Raji (cell line): Measurements from ENCODE around the gene NFATC1.

Source experiments
- POLR2A ChIP-seq: IDR thresholded peaks from 2 replicates; pipeline ENCODE4 v1.6.1; 2011; ENCODE audit warnings: low read depth, low read length, control low read depth; ENCODE audit not compliant: insufficient read depth

NFATC1 gene

DNA sequence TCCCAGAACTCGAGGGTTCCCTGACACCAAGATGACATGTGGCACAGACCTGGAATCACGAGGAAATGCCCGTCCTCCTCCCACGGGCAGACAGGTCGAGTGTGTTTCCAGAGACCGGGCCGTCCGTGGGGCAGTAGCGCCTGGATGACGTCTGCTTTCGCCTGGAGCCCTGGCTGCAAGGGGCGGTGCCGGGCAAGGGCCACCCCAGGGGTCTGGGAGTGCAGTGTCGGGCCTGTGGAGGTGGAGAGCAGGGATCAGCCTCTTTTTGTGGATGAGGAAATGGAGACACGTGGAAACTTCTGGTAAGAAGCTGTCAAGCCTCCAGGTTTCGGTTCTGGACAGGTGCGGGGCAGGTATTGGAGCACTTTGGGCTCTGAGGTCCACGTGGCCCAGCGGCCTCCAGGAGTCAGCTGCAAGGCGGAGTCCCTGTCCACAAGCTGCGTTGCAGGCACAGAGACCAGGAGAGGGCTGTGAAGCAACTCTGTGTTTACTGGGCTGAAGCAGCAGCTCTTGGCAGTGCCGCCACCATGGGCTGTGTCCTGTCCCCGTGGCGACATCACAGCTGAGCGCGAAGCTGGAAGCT is 25.6 kb downstream of the NFATC1 start:
- TF ChIP-seq POLR2A: no peak

DNA sequence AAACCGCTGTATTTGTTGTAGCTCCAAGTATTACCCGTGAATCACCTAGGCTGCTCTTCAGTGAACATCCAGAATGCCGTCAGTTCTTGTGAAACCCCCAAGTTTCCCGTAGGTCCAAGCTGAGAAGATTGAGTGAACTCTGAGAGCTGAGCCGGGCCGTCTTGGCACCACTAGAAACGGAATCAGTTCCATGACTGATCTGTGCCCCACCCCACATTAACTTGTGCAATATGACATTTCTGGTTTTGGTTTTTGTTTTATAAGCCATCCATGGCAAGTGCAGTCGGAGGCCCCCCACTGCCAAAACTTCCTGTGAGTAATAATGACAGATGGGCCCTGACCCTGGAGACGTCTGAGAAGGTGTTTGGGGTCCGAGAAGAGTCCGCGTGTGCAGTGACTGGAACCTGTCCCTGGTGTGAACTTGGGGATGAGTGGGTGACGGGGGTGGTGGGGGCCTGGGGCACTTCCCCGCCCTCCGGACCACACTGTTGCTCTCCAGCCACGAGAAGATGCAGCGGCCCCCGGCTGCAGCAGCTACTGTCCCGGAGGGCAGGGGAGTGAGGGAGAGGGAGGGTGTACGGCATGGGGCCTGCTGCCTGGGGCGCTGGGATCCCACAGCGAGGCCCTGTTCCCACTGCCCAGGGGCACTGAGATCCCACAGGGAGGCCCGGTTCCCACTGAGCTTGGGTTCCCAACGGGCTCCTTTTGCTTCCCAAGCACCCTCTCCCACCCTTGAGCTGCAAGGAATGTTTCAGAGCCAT is 26.5 kb downstream of the NFATC1 start:
- no peak for TF ChIP-seq POLR2A

DNA sequence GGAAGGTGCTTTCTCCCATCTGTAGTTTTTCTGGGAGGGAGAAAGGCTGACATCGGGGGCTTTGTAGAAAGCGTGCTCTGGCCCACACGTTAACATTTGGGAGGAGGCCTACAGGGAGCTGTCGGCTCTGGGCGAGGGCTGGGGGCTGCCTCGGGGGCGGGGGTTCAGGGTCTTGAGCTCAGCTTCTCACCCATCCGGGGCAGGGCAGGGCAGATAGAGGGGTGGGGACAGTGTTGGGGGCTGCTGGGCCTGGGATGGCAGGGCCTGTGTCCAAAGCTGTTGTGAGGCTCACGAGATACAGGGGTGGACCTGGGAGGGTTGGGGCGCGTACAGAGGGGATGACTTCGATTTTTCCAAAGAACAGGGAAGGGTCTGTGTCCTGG is 27.0 kb downstream of the NFATC1 start:
- TF ChIP-seq POLR2A: no peak

DNA sequence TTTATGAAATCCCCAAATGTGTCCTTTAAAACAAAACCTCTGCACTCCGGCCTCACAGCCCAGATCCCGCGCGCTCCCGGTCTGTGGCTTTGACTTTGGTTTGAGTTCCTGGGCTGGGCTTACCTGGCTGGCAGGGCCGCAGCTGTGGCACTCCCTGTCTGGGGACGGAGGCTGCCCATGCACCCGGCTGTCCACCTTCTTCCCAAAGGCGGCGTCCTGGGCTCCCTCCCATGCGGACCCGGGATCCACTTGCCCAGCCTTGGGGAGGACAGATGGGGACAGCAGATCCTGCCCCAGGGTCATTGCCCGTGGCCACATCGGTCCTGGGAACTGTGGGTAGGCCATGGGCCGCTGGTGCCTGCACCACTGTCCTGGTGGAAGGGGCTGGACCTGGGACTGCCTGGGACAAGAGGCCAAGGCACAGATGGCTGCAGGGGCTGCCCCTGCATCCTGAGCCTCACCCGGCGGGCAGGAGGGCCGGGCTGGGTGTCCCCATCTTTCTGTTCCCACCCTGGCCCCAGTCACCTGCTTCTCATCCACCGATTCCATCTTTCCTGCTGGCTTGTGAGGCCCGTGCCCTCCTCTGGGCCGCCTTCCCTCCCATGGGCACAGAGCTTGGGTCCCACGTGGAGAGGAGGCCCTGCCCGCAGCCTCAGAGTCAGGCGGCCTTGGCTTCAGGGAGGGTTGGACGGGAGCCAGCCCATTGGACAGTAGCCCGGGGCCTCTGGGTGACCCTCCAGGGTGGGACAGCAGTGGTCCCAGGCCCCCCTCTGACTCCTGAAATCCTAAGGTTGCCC is 27.7 kb downstream of the NFATC1 start:
- TF ChIP-seq POLR2A: no peak

DNA sequence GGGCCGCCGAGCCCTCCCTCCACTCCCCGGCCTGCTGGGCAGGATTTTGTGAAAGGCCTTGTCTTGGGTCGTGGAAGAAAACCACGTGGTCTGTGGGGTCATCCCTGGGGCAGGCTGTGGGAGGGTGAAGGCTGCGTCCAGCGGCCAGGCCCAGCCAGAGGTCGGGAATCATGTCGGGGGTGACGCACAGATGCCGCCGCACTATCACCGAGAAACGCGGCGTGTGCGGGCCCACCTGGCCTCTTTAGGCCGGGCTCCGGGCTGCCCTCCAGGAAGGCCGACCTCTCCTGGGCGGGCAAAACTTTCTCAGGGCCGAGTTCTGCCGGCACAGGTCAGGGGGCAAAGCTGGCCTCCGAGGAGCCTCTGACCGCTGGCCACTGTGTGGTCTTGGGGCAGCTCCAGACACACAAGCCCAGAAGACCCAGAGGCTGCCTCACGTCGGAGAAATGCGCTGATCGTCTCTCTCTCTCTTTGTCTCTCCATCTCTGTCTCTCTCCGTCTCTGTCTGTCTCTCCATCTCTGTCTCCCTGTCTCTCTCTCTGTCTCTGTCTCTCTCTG is 28.4 kb downstream of the NFATC1 start:
- TF ChIP-seq POLR2A: no peak

DNA sequence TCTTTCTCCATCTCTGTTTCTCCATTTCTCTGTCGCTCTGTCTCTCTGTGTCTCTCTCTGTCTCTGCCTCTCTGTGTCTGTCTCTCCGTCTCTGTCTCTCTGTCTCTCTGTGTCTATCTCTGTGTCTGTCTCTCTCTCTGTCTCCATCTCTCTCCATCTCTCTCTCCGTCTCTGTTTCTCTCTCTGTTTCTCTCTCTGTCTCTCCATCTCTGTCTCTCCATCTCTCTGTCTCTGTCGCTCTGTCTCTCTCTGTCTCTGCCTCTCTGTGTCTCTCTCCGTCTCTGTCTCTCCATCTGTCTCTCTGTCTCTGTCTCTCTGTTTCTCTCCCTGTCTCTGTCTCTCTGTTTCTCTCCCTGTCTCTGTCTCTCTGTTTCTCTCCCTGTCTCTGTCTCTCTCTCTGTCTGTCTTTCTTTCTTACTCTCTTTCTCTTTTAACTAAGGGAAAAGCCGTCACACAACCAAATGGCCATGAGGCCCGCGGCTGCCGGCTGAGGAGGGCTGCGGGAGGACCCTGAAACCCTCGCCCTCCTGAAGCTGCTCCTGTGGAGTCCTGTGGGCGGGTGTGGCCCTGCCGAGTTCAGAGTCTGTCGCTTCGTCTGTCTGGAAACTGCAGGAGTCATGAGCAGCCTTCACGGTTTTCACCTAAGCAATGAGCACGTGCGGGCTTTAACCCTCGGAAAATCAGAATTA is 29.3 kb downstream of the NFATC1 start:
- TF ChIP-seq POLR2A: no peak

DNA sequence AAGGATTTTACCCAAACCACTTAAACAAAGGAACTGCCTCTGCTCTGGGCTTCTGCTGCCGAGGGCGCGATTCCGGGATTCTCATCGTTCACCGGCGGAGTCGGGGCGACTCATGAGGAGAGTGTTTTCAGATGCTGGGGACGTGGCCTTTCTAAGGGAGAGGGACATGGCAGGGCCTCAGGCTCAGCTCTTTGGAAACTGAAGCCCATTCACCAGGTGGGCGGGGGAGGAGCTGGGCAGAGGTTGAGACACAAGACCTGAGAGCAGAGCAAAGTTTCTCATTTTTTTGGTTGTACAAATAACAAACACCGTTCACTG is 29.8 kb downstream of the NFATC1 start:
- TF ChIP-seq POLR2A: no peak

DNA sequence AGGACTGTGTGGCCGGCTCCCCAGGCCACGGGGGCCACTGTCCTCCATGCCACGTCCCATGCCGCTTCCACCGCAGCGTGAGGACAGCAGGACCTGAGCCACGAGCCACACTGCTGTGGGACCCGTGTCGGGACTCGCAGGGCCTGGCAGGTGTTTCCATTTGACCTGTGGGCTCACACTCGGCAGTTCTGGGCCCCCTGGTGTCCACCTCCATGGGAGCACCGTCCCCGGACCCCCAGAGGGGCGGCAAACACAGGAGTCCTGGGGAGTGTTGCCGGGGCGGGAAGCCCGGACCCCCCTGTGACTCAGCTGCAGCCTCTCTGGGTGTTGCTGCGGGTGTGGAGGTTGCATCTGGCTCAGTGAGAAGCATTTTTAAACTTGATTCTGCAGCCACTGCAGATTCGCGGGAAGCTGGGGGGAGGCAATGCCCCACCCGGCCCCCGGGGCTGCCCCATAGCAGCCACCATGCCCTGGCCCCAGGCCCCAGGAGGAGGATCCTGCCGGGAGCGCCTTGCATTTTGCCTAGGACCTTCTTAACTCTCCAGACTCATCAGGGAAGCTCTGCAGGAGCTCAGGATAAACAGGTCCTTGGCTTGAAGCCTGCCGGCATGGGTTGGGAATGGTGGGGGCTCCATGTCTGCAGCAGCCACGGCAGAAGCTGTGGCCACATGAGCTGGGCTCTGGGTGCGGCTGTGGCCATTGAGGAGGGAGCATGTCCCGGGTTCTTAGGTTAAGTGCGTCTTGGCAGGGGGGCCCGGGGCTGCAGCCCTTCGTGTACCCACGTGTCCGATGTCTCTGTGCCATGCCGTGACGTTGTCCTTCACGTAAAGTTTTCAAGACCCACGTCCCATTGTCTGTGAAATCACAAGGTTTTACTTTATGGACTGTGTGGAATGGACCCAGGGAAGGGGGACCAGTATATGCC is 30.9 kb downstream of the NFATC1 start:
- no peak for TF ChIP-seq POLR2A

DNA sequence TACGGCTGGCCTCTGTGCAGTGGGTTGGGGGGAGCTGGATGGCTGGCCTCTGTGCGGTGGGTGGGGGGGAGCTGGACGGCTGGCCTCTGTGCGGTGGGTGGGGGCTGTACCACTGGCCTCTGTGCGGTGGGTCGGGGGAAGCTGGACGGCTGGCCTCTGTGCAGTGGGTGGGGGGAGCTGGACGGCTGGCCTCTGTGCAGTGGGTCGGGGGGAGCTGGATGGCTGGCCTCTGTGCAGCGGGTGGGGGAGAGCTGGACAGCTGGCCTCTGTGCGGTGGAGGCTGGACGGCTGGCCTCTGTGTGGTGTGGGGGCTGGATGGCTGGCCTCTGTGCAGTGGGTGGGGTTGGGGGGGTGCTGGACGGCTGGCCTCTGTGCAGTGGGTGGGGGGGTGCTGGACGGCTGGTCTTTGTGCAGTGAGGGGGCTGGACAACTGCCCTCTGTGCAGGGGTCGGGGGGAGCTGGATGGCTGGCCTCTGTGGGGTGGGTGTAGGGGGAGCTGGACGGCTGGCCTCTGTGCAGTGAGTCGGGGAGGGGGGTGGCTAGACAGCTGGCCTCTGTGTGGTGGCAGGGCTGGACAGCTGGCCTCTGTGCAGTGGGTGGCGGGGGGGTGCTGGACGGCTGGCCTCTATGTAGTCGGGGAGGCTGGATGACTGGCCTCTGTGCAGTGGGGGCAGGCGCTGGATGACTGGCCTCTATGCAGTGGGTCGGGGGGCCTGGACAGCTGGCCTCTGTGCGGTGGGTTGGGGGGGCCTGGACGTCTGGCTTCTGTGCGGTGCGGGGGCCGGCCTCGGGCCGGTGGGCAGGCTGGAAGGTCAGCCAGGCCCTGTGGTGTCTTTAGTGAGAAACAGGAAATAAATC is 31.9 kb downstream of the NFATC1 start:
- TF ChIP-seq POLR2A: no peak

DNA sequence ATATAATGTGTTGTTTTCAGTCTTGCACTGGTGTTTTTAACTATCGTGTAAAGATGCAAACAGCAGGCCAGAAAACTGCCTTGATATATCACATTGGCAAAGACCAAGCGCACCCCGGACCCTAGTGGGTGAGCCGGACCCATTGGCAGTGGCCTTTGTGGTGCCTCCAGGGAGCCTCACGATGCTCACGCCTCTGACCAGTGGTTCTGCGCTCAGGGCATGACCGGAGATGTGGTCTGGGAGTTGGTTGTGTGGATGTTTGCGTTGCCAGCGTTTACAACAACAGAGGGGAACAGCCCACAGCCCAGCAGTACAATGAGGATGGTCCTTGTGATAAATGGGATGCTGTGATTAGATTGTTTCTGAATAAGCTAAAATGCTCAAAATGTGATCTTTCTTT is 32.6 kb downstream of the NFATC1 start:
- TF ChIP-seq POLR2A: no peak

DNA sequence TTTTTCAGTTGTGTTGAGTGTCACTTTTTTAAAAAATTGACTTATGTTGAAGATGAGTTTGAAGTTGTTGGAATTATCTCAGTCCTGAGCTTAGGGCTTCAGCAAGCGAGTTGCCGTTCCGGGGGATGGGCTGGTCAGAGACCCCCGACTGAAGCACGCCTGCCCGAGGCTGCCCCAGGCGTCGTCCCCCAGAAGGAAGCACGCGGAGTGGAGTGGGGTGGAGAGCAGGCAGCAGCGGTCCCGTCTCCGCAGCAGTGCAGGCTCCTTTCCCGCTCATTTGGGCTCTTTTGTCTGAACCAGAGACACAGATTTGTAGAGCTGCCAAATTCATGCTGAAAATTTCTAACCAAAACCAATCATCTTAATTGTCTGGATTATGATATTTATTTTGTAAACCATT is 33.7 kb downstream of the NFATC1 start:
- TF ChIP-seq POLR2A: no peak

DNA sequence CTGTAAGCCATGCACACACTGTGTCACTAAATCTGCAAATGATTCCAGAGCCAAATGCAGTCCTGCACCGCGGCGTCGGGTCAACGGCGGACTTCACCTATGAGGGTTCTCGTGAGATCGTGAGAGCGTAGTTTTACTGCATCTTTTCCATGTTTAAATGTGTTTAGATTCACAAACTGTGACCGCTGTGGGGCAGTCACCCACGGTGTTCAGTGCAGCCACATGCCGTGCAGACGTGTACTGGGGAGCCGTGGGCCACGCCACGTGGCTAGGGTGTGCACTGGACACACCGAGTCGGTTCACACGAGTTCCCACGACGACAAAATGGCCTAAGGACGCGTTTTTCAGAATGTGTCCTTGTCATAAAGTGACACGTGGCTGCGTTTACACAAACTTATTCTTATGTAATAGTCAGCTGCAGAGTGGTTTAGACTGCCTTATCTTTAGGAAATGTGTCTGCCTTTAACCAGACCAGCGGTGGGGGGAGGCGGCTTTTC is 34.1 kb downstream of the NFATC1 start:
- no peak for TF ChIP-seq POLR2A

DNA sequence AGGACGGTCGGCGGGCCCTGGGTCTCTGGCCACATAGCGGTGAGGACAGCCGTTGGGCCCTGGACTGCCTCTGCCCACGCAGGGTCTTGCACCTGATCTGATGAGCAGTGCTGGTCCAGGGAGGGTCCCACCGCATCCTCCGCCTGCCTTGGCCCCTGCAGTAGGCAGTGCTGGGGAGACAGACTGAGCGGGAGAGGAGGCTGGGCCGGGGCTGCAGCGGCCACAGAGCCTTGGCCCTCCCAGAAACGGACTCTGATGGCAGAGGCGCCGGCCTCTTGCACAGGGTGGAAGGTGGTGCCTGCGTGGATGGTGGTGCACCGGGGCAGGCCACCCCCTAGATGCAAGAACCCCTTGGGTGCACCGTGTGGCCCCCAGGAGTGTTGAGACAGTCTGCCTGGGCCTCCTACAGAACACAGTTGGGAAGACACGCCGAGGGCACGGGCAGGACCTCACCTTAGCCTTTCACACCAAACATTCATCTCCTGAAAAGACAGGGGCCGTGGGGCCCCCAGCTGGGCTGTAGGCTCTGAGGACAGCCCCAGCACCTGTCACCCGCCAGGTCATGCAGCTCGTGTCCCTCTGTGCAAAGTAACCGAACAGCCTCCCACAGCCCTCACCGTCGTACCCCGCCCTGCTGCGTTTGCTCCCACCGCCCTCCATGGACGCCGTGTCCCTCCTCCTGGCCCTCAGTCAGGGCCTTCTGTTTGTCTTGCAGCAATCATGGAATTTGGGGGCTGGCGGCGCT is 36.8 kb downstream of the NFATC1 start:
- no peak for TF ChIP-seq POLR2A

DNA sequence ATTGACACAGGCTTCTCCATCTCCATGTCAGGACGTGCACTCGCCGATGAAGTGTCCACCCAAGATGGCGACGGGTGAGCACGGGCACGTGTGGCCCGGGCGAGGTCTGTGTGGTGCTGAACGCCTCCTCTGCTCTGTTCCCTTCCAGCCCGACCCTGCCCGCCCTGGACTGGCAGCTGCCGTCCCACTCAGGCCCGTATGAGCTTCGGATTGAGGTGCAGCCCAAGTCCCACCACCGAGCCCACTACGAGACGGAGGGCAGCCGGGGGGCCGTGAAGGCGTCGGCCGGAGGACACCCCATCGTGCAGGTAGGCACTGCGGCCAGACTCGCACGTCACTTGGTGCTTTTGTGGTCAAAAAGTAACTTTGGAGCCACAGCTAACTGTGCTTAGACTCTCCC is 37.7 kb downstream of the NFATC1 start:
- TF ChIP-seq POLR2A: no peak
